Neural progenitor cell (in vitro differentiated cells): ENCODE results near the gene ABCC9. TPM values are rescaled to one million over a fixed set of nuclear protein-coding genes. Genes with fewer than 3 reads are reported as not detected.
A peak's percentile ranks its signal among the peaks of the same experiment; 100 is the strongest.

Experiments used
- DNase-seq: peaks from one replicate; pipeline ENCODE4 v3.0.0-alpha.2; 2016; ENCODE audit warnings: low spot score
- H2AFZ ChIP-seq: fragments of 200-600 bp; sonication (generic); replicated peaks from 2 replicates; pipeline ENCODE4 v1.6.1; 2016; ENCODE audit warnings: antibody characterized with exemption
- H3F3A ChIP-seq: fragments of 200-600 bp; sonication (generic); 2 replicates; pipeline ENCODE4 v1.6.1; 2016; ENCODE audit warnings: antibody characterized with exemption, low read depth
- H3K27ac ChIP-seq: fragments of 200-600 bp; sonication (generic); 2 replicates; pipeline ENCODE4 v1.5.1; 2016; ENCODE audit warnings: mild to moderate bottlenecking
- H3K27me3 ChIP-seq: fragments of 200-600 bp; sonication (generic); 2 replicates; pipeline ENCODE4 v1.6.1; 2016; ENCODE audit warnings: mild to moderate bottlenecking, moderate library complexity
- H3K36me3 ChIP-seq: fragments of 200-600 bp; sonication (generic); 2 replicates; pipeline ENCODE4 v1.5.1; 2016
- H3K4me1 ChIP-seq: fragments of 200-600 bp; sonication (generic); 2 replicates; pipeline ENCODE4 v1.6.1; 2016; ENCODE audit warnings: mixed run types
- H3K4me2 ChIP-seq: fragments of 200-600 bp; sonication (generic); 2 replicates; pipeline ENCODE4 v1.6.1; 2016
- H3K4me3 ChIP-seq: fragments of 200-600 bp; sonication (generic); 2 replicates; pipeline ENCODE4 v1.5.1; 2016
- H3K79me2 ChIP-seq: fragments of 200-600 bp; sonication (generic); 2 replicates; pipeline ENCODE4 v1.6.1; 2016; ENCODE audit warnings: low read depth
- H3K9ac ChIP-seq: fragments of 200-600 bp; sonication (generic); 2 replicates; pipeline ENCODE4 v1.6.1; 2016
- H3K9me3 ChIP-seq: fragments of 200-600 bp; sonication (generic); 2 replicates; pipeline ENCODE4 v1.5.1; 2016; ENCODE audit warnings: low read depth
- H4K20me1 ChIP-seq: fragments of 200-600 bp; sonication (generic); 2 replicates; pipeline ENCODE4 v1.6.1; 2016; ENCODE audit warnings: low read depth
- H3K27ac Mint-ChIP-seq: 3 replicates; pipeline ENCODE4 v1.8.0; 2021; ENCODE audit warnings: mixed read lengths
- H3K27me3 Mint-ChIP-seq: 2 replicates; pipeline ENCODE4 v1.8.0; 2022; ENCODE audit warnings: low read depth, mild to moderate bottlenecking, inconsistent platforms, moderate library complexity, mixed read lengths; ENCODE audit not compliant: insufficient read depth
- H3K36me3 Mint-ChIP-seq: 3 replicates; pipeline ENCODE4 v1.8.0; 2021; ENCODE audit warnings: mixed read lengths
- H3K4me1 Mint-ChIP-seq: 3 replicates; pipeline ENCODE4 v1.8.0; 2021; ENCODE audit warnings: mixed read lengths
- H3K4me3 Mint-ChIP-seq: 3 replicates; pipeline ENCODE4 v1.8.0; 2021; ENCODE audit warnings: mild to moderate bottlenecking, moderate library complexity, mixed read lengths
- H3K9me3 Mint-ChIP-seq: 3 replicates; pipeline ENCODE4 v1.8.0; 2020; ENCODE audit warnings: mixed read lengths
- CTCF ChIP-seq: fragments of 200-600 bp; sonication (generic); IDR thresholded peaks from 2 replicates; pipeline ENCODE4 v1.5.1; 2017; ENCODE audit warnings: antibody characterized with exemption, mild to moderate bottlenecking
- EZH2 ChIP-seq: fragments of 200-600 bp; sonication (generic); IDR thresholded peaks from 2 replicates; pipeline ENCODE4 v1.6.1; 2017; ENCODE audit warnings: antibody characterized with exemption, mild to moderate bottlenecking, moderate library complexity
- EZH2phosphoT487 ChIP-seq: fragments of 200-600 bp; sonication (generic); IDR thresholded peaks from 2 replicates; pipeline ENCODE4 v1.6.1; 2017; ENCODE audit warnings: antibody characterized with exemption
- total RNA-seq: library from RNA; depleted of rRNA; stranded (reverse); fragments of >200 nt; gene quantifications from 2 replicates; pipeline ENCODE4 v1.2.3, GENCODE V29; 2015; ENCODE audit warnings: low replicate concordance

Gene ABCC9
- total RNA-seq, 1 donor from 2014 or later, result not detected

- Mint-ChIP-seq H3K4me3 (no peak overlapping the region), H3K27ac (no peak overlapping the region), H3K36me3 (peaks cover 5% of the 10 kb centered on the region), H3K9me3 (peaks cover 39% of the 10 kb centered on the region), H3K27me3 (peaks cover 10% of the 10 kb centered on the region), H3K4me1 (peaks cover 15% of the 10 kb centered on the region)
- no peak for TF ChIP-seq EZH2
- TF ChIP-seq CTCF, result no peak
- no peak for TF ChIP-seq EZH2phosphoT487
- DNase-seq, result no peak
- Histone ChIP-seq H3K9me3 (no peaks in the 10 kb centered on the region), H3K27ac (no peak overlapping the region), H3K4me3 (no peak overlapping the region), H3K36me3 (no peaks in the 10 kb centered on the region), H3F3A (no peaks in the 10 kb centered on the region), H3K27me3 (peaks cover 45% of the 10 kb centered on the region), H3K4me2 (no peak overlapping the region), H3K9ac (no peak overlapping the region), H3K4me1 (no peaks in the 10 kb centered on the region), H3K79me2 (no peaks in the 10 kb centered on the region), H4K20me1 (no peaks in the 10 kb centered on the region), H2AFZ (no peak overlapping the region)
Observed at GRCh38 chr12:21945002-21945401, 3.8 kb upstream of the ABCC9 start.

GRCh38 chr12:21942377-21942703 is 1.1 kb upstream of the ABCC9 start:
- no peaks in the 10 kb centered on the region for H3K4me1 ChIP-seq

GRCh38 chr12:21941506-21942376 is 515 bp upstream of the ABCC9 start:
- peak overlapping the region; percentile 14 for H3K27ac Mint-ChIP-seq
- no peak overlapping the region for H3K9ac ChIP-seq

More at GRCh38 chr12:21942377-21942703, 1.1 kb upstream of the ABCC9 start:
- Mint-ChIP-seq H3K27ac (no peak overlapping the region), H3K4me3 (peak overlapping the region; percentile 9), H3K27me3 (peaks cover 19% of the 10 kb centered on the region), H3K9me3 (peaks cover 25% of the 10 kb centered on the region), H3K36me3 (peaks cover 3% of the 10 kb centered on the region), H3K4me1 (peaks cover 25% of the 10 kb centered on the region)
- Histone ChIP-seq H3K9ac (no peak overlapping the region), H3K27ac (no peak overlapping the region), H3K79me2 (no peaks in the 10 kb centered on the region), H4K20me1 (no peaks in the 10 kb centered on the region), H3K4me3 (peak overlapping the region; percentile 50), H3K4me2 (peak overlapping the region; percentile 88), H3F3A (no peaks in the 10 kb centered on the region), H2AFZ (peak overlapping the region; percentile 89), H3K27me3 (peaks cover 72% of the 10 kb centered on the region), H3K9me3 (no peaks in the 10 kb centered on the region), H3K36me3 (no peaks in the 10 kb centered on the region)
- no peak for DNase-seq
- TF ChIP-seq EZH2phosphoT487, result no peak
- no peak for TF ChIP-seq CTCF

More at GRCh38 chr12:21941506-21942376, 515 bp upstream of the ABCC9 start:
- Histone ChIP-seq H3K27me3 (peaks cover 78% of the 10 kb centered on the region), H3K36me3 (no peaks in the 10 kb centered on the region), H2AFZ (peak overlapping the region; percentile 89), H3K9me3 (no peaks in the 10 kb centered on the region), H3K79me2 (no peaks in the 10 kb centered on the region), H3K27ac (no peak overlapping the region), H4K20me1 (no peaks in the 10 kb centered on the region), H3K4me2 (peak overlapping the region; percentile 88), H3K4me3 (peak overlapping the region; percentile 50), H3K4me1 (no peaks in the 10 kb centered on the region), H3F3A (no peaks in the 10 kb centered on the region)
- H3K27me3 Mint-ChIP-seq, result peaks cover 20% of the 10 kb centered on the region
- TF ChIP-seq EZH2 (peak; percentile 80), CTCF (peak; percentile 61), EZH2phosphoT487 (peak; percentile 76)
- peak; percentile 79 for DNase-seq
- H3K36me3 Mint-ChIP-seq, result peaks cover 3% of the 10 kb centered on the region
- H3K4me1 Mint-ChIP-seq, result peaks cover 25% of the 10 kb centered on the region
- peak overlapping the region; percentile 91 for H3K4me3 Mint-ChIP-seq
- peaks cover 21% of the 10 kb centered on the region for H3K9me3 Mint-ChIP-seq
